Mucosa of stomach (tissue), 1 donor: ENCODE data around the gene ZDHHC11B.
"Not testable (repeated sequence)": the region's sequence is repeated elsewhere in the genome, so short reads cannot be mapped to it uniquely, and the experiment has no call there.

ENCODE experiments used
- H3K27me3 ChIP-seq: one replicate; pipeline ENCODE4 v1.7.0; 2013; ENCODE audit warnings: mild to moderate bottlenecking, low read length; ENCODE audit not compliant: control insufficient read depth, insufficient read depth
- H3K36me3 ChIP-seq: one replicate; pipeline ENCODE4 v1.7.0; 2013; ENCODE audit warnings: low read length; ENCODE audit not compliant: control insufficient read depth, insufficient read depth
- H3K4me1 ChIP-seq: one replicate; pipeline ENCODE4 v1.7.0; 2013; ENCODE audit warnings: mild to moderate bottlenecking, low read length; ENCODE audit not compliant: control insufficient read depth, insufficient read depth
- H3K4me3 ChIP-seq: one replicate; pipeline ENCODE4 v1.7.0; 2013; ENCODE audit warnings: low read length
- H3K9ac ChIP-seq: one replicate; pipeline ENCODE4 v1.7.0; 2013; ENCODE audit warnings: mild to moderate bottlenecking, low read length, moderate library complexity
- H3K9me3 ChIP-seq: one replicate; pipeline ENCODE4 v1.7.0; 2013; ENCODE audit warnings: mild to moderate bottlenecking, low read length, moderate library complexity; ENCODE audit not compliant: control insufficient read depth
- donor health status: Pancreatic carcinoma.

Gene ZDHHC11B

DNA sequence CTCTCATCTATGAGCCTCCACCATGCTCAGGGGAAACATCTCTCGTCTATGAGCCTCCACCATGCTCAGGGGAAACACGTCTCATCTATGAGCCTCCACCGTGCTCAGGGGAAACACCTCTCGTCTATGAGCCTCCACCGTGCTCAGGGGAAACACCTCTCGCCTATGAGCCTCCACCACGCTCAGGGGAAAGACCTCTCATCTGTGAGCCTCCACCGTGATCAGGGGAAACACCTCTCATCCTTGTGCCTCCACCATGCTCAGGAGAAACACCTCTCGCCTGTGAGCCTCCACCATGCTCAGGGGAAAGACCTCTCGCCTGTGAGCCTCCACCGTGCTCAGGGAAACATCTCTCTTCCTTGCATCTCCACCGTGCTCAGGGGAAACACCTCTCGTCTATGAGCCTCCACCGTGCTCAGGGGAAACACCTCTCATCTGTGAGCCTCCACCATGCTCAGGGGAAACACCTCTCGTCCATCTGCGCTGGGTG lies 30.3 kb downstream of the ZDHHC11B start:
- H3K4me3 ChIP-seq, H3K9me3 ChIP-seq, H3K36me3 ChIP-seq: not testable (repeated sequence)

GRCh38 chr5:753567-754142 lies 30.9 kb downstream of the ZDHHC11B start:
- H3K9me3 ChIP-seq, H3K9ac ChIP-seq, H3K4me3 ChIP-seq, H3K27me3 ChIP-seq, H3K36me3 ChIP-seq: not testable (repeated sequence)
- peaks cover 27% of the 10 kb centered on the region for H3K4me1 ChIP-seq

More for the DNA sequence above, 30.3 kb downstream of the ZDHHC11B start:
- H3K9ac ChIP-seq, H3K27me3 ChIP-seq: not testable (repeated sequence)
- H3K4me1 ChIP-seq = peaks cover 30% of the 10 kb centered on the region

GRCh38 chr5:752532-753115 lies 31.9 kb downstream of the ZDHHC11B start:
- not testable (repeated sequence) for H3K9me3 ChIP-seq, H3K27me3 ChIP-seq, H3K4me3 ChIP-seq, H3K9ac ChIP-seq, H3K36me3 ChIP-seq
- H3K4me1 ChIP-seq = peaks cover 16% of the 10 kb centered on the region

DNA sequence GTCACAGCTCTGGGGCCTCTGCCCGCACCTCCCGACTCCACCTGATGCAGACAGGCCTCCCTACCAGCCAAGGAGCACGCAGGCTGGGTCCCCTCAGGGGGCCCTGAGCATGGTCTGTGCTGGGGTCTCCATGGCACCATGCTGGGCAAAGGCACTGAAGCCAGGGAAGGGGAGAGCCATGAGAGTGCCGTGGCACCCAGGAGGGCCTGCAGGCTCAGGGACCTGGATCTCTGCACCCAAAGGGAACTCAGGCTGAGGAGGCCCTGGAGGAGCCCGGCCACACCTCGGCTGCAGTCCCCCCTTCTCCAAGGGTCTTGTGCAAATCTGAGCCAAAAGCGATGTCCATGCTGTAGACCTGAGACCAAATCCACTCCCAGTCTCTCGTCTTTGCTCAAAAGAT lies 32.5 kb downstream of the ZDHHC11B start:
- H3K9ac ChIP-seq, H3K27me3 ChIP-seq, H3K9me3 ChIP-seq, H3K4me3 ChIP-seq, H3K36me3 ChIP-seq: not testable (repeated sequence)
- H3K4me1 ChIP-seq = peaks cover 10% of the 10 kb centered on the region

DNA sequence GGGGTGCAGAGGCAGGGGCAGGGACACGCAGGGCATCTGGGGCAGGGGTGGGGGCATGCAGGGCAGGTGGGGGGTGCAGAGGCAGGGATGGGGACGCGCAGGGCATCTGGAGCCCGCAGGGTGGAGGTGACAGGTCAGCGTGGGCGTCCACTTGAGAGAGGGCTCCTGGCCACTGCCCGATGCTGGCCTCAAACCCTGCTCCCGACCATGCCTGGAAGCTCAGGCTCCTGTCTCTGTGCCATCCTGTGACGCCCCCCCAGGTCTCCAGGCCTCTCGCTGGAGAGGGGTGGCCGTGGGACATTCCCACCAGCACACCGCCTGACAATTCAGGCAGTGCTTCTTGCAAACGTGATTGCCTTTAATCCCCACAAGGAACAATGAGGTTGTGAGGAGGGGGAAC lies 33.0 kb downstream of the ZDHHC11B start:
- Histone ChIP-seq H3K36me3 (no peaks in the 10 kb centered on the region), H3K9me3 (no peaks in the 10 kb centered on the region), H3K27me3 (no peaks in the 10 kb centered on the region), H3K9ac (no peak overlapping the region), H3K4me3 (no peak overlapping the region), H3K4me1 (peaks cover 5% of the 10 kb centered on the region)

GRCh38 chr5:750226-750625 lies 34.3 kb downstream of the ZDHHC11B start:
- H3K27me3 ChIP-seq, H3K9ac ChIP-seq, H3K36me3 ChIP-seq, H3K4me3 ChIP-seq, H3K4me1 ChIP-seq, H3K9me3 ChIP-seq: not testable (repeated sequence)

DNA sequence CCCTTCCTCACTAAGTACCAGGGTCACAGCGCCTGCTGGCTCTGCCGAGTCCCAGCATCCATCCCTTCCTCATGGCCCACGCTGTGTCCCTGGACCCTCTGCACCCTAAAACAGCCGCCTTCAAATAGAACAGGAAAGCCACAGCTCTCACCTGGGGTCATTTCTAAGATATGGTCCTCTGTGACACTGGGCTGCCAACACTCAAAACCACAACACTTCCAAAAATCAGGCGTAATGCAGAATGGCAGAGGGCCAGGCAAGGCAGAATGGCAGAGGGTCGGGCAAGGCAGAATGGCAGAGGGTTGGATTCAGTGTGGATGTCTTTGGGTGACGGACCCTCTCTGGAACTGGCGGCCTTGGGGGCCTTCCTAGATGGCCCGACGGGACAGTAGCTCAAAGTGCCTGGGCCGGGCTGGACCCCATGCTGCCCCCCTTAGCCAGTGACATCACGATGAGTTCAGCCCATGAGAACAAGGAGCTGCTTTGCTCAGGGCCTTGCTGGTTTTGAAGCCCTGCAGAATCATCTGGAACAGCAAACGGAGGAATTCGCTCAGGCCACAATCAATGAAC lies 35.3 kb downstream of the ZDHHC11B start:
- Histone ChIP-seq H3K9me3 (no peaks in the 10 kb centered on the region), H3K36me3 (no peaks in the 10 kb centered on the region), H3K4me1 (no peaks in the 10 kb centered on the region), H3K4me3 (no peak overlapping the region), H3K9ac (no peak overlapping the region), H3K27me3 (no peaks in the 10 kb centered on the region)

- H3K4me1 ChIP-seq, H3K27me3 ChIP-seq, H3K4me3 ChIP-seq, H3K9me3 ChIP-seq, H3K9ac ChIP-seq, H3K36me3 ChIP-seq: not testable (repeated sequence)
Measured at GRCh38 chr5:748011-748980, 36.2 kb downstream of the ZDHHC11B start.

GRCh38 chr5:747303-747844 lies 37.2 kb downstream of the ZDHHC11B start:
- H3K9ac ChIP-seq, H3K4me1 ChIP-seq, H3K36me3 ChIP-seq, H3K9me3 ChIP-seq, H3K4me3 ChIP-seq, H3K27me3 ChIP-seq: not testable (repeated sequence)

DNA sequence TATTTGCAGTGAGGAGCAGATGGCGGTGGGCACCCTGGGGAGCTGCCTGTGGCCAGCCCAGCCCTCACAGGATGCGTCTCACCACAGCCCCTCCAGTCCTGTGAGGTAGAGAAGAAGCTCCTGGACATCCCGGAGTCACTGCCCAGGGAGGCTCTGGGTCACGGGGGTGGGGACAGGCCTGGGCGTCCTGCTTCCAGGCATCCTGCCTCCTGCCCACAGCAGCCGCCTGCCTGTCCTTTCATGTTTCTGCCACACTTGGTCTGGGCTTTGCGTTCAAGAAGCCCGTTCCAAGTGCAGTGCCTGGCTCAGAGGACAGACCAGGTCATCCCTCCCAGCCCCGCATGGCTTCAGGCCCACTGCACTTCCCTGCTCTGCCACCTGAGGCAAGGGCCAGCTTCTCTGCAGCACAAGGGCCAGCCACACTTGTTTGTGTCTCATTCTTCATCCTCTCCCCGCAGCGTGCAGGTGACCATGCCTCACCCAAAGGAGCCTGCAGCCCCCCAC lies 38.2 kb downstream of the ZDHHC11B start:
- Histone ChIP-seq H3K27me3 (no peaks in the 10 kb centered on the region), H3K4me1 (no peaks in the 10 kb centered on the region), H3K9ac (no peak overlapping the region), H3K9me3 (no peaks in the 10 kb centered on the region), H3K36me3 (no peaks in the 10 kb centered on the region), H3K4me3 (no peak overlapping the region)

GRCh38 chr5:745272-746142 lies 39.0 kb downstream of the ZDHHC11B start:
- H3K4me1 ChIP-seq, H3K9ac ChIP-seq, H3K9me3 ChIP-seq, H3K27me3 ChIP-seq, H3K36me3 ChIP-seq, H3K4me3 ChIP-seq: not testable (repeated sequence)
